GM12801 (cell line): ENCODE measurements around the gene LMOD2.

Source experiments
- CTCF ChIP-seq: IDR thresholded peaks from one replicate; pipeline ENCODE4 v1.5.1; 2011; ENCODE audit warnings: control low read depth; ENCODE audit not compliant: insufficient read length; ENCODE audit errors: extremely low read depth

Gene LMOD2

GRCh38 chr7:123653162-123653561 is 2.5 kb upstream of the LMOD2 start:
- TF ChIP-seq CTCF = no peak

- TF ChIP-seq CTCF = no peak
Observed at GRCh38 chr7:123656544-123657303, 1.1 kb downstream of the LMOD2 start.

GRCh38 chr7:123657304-123657685 is 1.6 kb downstream of the LMOD2 start:
- TF ChIP-seq CTCF = no peak

- no peak for TF ChIP-seq CTCF
Observed at GRCh38 chr7:123658023-123658422, 2.4 kb downstream of the LMOD2 start.

- TF ChIP-seq CTCF = no peak
Observed at GRCh38 chr7:123660514-123661354, 5.1 kb downstream of the LMOD2 start.

GRCh38 chr7:123661765-123662164 is 6.1 kb downstream of the LMOD2 start:
- TF ChIP-seq CTCF = no peak

GRCh38 chr7:123662293-123662692 is 6.6 kb downstream of the LMOD2 start:
- TF ChIP-seq CTCF = no peak
